Osteocyte (in vitro differentiated cells): ENCODE measurements around the gene NTNG1. TPM values are rescaled to one million over a fixed set of nuclear protein-coding genes. Genes with fewer than 3 reads are reported as not detected.

Experiments used
- DNase-seq: peaks from one replicate; pipeline ENCODE4 v3.0.0; 2021; ENCODE audit warnings: mixed read lengths; ENCODE audit not compliant: unreplicated experiment; ENCODE audit errors: extremely low spot score
- H3K27ac Mint-ChIP-seq: one replicate; pipeline ENCODE4 v1.8.0; 2021; ENCODE audit warnings: mild to moderate bottlenecking, mixed read lengths; ENCODE audit not compliant: unreplicated experiment
- H3K27me3 Mint-ChIP-seq: one replicate; pipeline ENCODE4 v1.8.0; 2021; ENCODE audit warnings: mixed read lengths; ENCODE audit not compliant: unreplicated experiment
- H3K36me3 Mint-ChIP-seq: one replicate; pipeline ENCODE4 v1.8.0; 2021; ENCODE audit warnings: mixed read lengths; ENCODE audit not compliant: unreplicated experiment
- H3K4me1 Mint-ChIP-seq: one replicate; pipeline ENCODE4 v1.8.0; 2021; ENCODE audit warnings: mixed read lengths; ENCODE audit not compliant: unreplicated experiment
- H3K4me3 Mint-ChIP-seq: one replicate; pipeline ENCODE4 v1.8.0; 2021; ENCODE audit warnings: mild to moderate bottlenecking, moderate library complexity, mixed read lengths; ENCODE audit not compliant: unreplicated experiment
- H3K9me3 Mint-ChIP-seq: one replicate; pipeline ENCODE4 v1.8.0; 2021; ENCODE audit warnings: mixed read lengths; ENCODE audit not compliant: unreplicated experiment
- total RNA-seq: library from RNA; stranded (reverse); gene quantifications from 2 replicates; pipeline ENCODE4 v1.2.1, GENCODE V29; 2021
- TF ChIP-seq, protein P1 (sequence below): fragments of 200-600 bp; sonication (generic); IDR thresholded peaks from 2 replicates; pipeline ENCODE4 v1.5.0; 2021; ENCODE audit warnings: antibody characterized with exemption, mild to moderate bottlenecking, moderate library complexity

The NTNG1 gene
- total RNA-seq, 1 donor from 2014 or later = not detected

DNA sequence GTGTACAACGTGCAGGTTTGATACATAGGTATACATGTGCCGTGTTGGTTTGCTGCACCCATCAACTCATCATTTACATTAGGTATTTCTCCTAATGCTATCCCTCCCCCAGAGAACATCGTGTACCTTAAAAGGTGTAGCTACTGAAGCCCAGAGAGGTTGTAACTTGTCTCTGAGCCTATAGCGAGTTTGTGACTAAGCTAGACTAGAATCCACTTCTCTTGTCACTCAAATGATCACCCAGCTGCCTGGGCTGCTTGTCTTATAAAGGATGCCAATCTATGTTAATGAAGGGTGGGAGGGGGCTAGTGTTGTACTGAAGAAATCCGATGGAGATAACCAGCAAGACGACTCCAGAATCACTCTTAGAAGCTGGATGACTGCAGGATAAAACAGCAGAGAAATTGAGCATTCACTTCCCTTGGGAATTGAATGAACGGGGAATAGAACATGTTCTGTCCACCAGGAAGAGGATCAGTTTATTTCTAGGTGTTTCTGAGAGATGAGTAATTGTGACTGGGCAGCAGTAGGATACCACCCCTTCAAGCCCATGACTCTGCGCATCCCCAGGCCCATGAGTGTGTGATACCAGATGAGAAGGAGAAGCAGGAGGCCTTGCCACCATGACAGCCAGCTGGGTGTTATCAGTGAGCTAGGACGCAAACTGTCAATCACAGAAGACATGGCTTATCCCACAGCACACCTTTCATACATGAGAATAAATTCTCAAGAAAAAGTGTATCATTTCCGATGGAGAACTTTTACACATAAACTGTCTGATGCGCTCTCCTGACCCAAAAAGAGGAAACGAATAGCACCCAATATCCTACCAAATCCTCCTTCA, 390.4 kb downstream of the NTNG1 start:
- TF ChIP-seq, protein P1, sequence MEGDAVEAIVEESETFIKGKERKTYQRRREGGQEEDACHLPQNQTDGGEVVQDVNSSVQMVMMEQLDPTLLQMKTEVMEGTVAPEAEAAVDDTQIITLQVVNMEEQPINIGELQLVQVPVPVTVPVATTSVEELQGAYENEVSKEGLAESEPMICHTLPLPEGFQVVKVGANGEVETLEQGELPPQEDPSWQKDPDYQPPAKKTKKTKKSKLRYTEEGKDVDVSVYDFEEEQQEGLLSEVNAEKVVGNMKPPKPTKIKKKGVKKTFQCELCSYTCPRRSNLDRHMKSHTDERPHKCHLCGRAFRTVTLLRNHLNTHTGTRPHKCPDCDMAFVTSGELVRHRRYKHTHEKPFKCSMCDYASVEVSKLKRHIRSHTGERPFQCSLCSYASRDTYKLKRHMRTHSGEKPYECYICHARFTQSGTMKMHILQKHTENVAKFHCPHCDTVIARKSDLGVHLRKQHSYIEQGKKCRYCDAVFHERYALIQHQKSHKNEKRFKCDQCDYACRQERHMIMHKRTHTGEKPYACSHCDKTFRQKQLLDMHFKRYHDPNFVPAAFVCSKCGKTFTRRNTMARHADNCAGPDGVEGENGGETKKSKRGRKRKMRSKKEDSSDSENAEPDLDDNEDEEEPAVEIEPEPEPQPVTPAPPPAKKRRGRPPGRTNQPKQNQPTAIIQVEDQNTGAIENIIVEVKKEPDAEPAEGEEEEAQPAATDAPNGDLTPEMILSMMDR = no peak
- no peaks in the 10 kb centered on the region for H3K36me3 Mint-ChIP-seq
- no peak for DNase-seq
- H3K9me3 Mint-ChIP-seq = no peaks in the 10 kb centered on the region
- no peaks in the 10 kb centered on the region for H3K27me3 Mint-ChIP-seq
- no peaks in the 10 kb centered on the region for H3K4me1 Mint-ChIP-seq
- H3K4me3 Mint-ChIP-seq = no peak overlapping the region
- no peak overlapping the region for H3K27ac Mint-ChIP-seq

DNA sequence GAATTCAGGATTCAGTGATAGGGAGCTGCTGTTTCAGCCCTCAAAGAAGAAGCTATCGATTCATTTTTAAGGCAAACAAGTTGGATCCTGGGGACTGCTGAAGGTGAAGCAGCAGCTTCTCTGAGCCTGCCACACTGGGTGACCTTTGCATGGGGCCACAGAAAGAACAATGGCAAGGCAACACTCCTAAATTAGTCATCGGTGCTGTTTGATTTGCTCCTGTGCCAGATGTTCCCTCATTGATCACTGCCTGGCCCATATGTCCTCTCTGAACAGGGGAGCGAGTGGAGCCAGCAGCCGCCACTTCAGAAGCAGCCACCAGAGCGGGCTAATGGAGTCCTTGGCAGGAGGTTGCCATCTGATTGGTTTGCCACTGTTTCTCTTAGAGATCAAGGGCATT, 391.5 kb downstream of the NTNG1 start:
- H3K4me3 Mint-ChIP-seq = no peak overlapping the region
- no peaks in the 10 kb centered on the region for H3K27me3 Mint-ChIP-seq
- no peaks in the 10 kb centered on the region for H3K4me1 Mint-ChIP-seq
- DNase-seq = no peak
- no peaks in the 10 kb centered on the region for H3K36me3 Mint-ChIP-seq
- no peaks in the 10 kb centered on the region for H3K9me3 Mint-ChIP-seq
- TF ChIP-seq, protein P1 = no peak
- H3K27ac Mint-ChIP-seq = no peak overlapping the region

Other genes with a start within 250 kb of the NTNG1 start
- gene PRMT6, start 84.4 kb upstream of the NTNG1 start, total RNA-seq = 18.5 and 19.7 TPM in 2 replicates